Type B pancreatic cell (in vitro differentiated cells): Measurements from ENCODE around the gene HOXD10. TPM values are rescaled to one million over a fixed set of nuclear protein-coding genes. Genes with fewer than 3 reads are reported as not detected.

Experiments used
- DNase-seq: peaks from one replicate; pipeline ENCODE4 v3.0.0; 2021; ENCODE audit warnings: mixed read lengths; ENCODE audit not compliant: unreplicated experiment; ENCODE audit errors: extremely low spot score
- H3K27ac Mint-ChIP-seq: 2 replicates; pipeline ENCODE4 v1.8.0; 2021; ENCODE audit warnings: mild to moderate bottlenecking, mixed read lengths
- H3K27me3 Mint-ChIP-seq: 2 replicates; pipeline ENCODE4 v1.8.0; 2021; ENCODE audit warnings: mixed read lengths
- H3K36me3 Mint-ChIP-seq: 2 replicates; pipeline ENCODE4 v1.8.0; 2021; ENCODE audit warnings: mixed read lengths
- H3K4me1 Mint-ChIP-seq: one replicate; pipeline ENCODE4 v1.8.0; 2021; ENCODE audit warnings: mixed read lengths; ENCODE audit not compliant: unreplicated experiment
- H3K4me3 Mint-ChIP-seq: 2 replicates; pipeline ENCODE4 v1.8.0; 2021; ENCODE audit warnings: mild to moderate bottlenecking, mixed read lengths
- H3K9me3 Mint-ChIP-seq: 2 replicates; pipeline ENCODE4 v1.8.0; 2021; ENCODE audit warnings: mixed read lengths
- CTCF ChIP-seq: fragments of 200-600 bp; sonication (generic); conservative IDR thresholded peaks from 2 replicates; pipeline ENCODE4 v1.5.0; 2021; ENCODE audit warnings: antibody characterized with exemption, mild to moderate bottlenecking
- total RNA-seq: library from RNA; stranded (reverse); gene quantifications from 2 replicates; pipeline ENCODE4 v1.2.1, GENCODE V29; 2021; ENCODE audit warnings: low replicate concordance

HOXD10 gene
- total RNA-seq, 1 donor from 2014 or later = 0.56 TPM

DNA sequence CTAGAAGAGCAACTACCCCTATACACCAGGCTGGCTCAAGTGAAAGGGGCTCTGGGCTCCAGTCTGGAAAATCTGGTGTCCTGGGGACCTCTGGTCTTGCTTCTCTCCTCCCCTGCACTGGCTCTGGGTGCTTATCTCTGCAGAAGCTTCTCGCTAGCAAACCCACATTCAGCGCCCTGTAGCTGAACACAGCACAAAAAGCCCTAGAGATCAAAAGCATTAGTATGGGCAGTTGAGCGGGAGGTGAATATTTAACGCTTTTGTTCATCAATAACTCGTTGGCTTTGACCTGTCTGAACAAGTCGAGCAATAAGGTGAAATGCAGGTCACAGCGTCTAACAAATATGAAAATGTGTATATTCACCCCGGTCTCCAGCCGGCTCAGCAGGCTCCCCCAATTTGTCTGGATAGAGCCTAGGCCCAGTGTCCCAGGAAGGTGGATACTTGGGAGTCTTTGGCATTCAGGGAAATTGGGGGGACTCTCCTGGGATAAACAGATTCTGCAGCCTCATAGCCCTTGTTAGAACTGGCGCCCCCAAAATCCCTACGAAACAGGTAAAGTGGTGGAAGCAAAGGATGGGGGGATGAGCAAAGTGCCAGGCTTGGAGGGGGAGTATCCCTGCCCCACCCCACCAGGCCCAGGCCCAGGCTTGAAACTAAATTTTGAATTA, 32.3 kb downstream of the HOXD10 start:
- Mint-ChIP-seq H3K36me3 (peaks cover 8% of the 10 kb centered on the region), H3K9me3 (no peaks in the 10 kb centered on the region), H3K4me3 (peak overlapping the region; percentile 89), H3K27ac (no peak overlapping the region), H3K27me3 (peaks cover 94% of the 10 kb centered on the region), H3K4me1 (peaks cover 21% of the 10 kb centered on the region)
- DNase-seq = no peak
- TF ChIP-seq CTCF = no peak

GRCh38 chr2:176149481-176149938, 32.9 kb downstream of the HOXD10 start:
- Mint-ChIP-seq H3K4me1 (peaks cover 21% of the 10 kb centered on the region), H3K9me3 (no peaks in the 10 kb centered on the region), H3K27ac (no peak overlapping the region), H3K27me3 (peaks cover 94% of the 10 kb centered on the region), H3K36me3 (peaks cover 12% of the 10 kb centered on the region), H3K4me3 (peak overlapping the region; percentile 89)
- TF ChIP-seq CTCF = no peak
- no peak for DNase-seq

DNA sequence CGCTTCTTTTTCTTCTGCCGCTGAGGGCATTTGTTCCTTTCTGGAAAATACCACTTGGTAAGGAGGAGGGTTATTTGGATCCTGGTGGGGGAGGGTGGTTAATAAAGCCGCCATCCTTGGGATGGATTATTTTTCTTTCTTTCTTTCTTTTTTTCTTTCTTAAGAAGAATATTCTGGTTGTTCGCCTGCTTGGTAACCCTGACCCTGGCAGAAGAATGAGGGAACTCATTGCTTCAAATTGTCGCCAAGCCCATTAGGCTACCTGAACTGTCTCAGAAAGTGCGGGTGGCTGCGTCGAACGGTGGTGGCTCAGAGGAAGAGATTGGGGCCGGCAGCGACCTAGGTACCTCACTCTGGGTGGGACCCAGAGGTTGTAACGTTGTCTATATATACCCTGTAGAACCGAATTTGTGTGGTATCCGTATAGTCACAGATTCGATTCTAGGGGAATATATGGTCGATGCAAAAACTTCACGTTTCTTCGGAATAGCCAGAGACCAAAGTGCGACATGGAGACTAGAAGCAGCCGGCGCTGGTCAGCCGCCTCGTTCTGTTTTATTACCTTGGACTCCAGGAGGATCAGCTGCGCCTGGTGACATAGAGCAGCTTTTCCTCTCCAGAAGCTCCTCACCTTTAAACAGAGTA, 33.5 kb downstream of the HOXD10 start:
- H3K9me3 Mint-ChIP-seq = no peaks in the 10 kb centered on the region
- peaks cover 21% of the 10 kb centered on the region for H3K4me1 Mint-ChIP-seq
- no peak for DNase-seq
- H3K4me3 Mint-ChIP-seq = peak overlapping the region; percentile 89
- no peak for TF ChIP-seq CTCF
- H3K36me3 Mint-ChIP-seq = peaks cover 17% of the 10 kb centered on the region
- peaks cover 94% of the 10 kb centered on the region for H3K27me3 Mint-ChIP-seq
- H3K27ac Mint-ChIP-seq = peak overlapping the region; percentile 32

DNA sequence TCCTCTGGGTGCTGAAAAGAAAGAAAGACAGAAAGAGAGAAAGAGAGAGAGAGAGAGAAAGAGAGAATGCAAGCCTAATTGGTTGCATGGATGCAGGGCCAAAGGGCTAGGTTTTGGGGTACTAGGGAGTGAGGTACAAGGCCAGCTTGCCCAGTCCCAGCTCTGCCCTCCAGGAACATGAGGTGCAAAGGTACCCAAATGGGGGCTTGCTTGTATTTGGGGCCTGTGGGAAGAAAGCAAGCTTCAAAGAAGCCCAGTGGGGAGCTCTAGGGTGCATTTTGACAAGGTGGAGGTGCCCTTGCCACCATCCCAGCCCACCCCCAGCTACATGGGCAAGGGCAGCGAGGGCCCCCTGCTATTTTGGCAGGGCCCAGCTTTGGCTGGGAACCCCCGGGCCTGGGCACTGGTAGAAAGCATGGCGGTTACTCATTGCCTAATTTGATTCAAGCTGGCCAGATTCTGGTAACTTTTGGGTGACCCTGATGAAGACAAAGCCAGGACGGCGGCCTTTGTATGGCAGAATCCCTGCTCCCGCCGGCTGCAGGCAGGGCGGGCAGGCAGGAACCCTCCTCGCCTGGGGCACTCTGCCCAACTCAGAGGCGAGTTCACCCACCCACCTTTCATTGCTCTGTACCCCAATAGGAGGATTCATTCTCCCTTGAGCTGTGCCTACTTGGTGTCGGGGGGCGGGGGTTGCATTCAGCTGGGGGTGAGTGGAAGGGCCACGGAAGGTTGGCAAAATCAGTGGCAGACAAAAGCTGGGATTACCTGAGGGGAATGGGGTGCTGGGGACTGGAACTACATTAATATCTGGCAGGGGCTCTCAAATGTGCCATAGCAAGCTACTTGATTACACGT, 34.2 kb downstream of the HOXD10 start:
- H3K9me3 Mint-ChIP-seq = no peaks in the 10 kb centered on the region
- H3K27ac Mint-ChIP-seq = peak overlapping the region; percentile 75
- DNase-seq = no peak
- H3K27me3 Mint-ChIP-seq = peaks cover 94% of the 10 kb centered on the region
- H3K4me3 Mint-ChIP-seq = peak overlapping the region; percentile 89
- no peak for TF ChIP-seq CTCF
- peaks cover 24% of the 10 kb centered on the region for H3K36me3 Mint-ChIP-seq
- peaks cover 21% of the 10 kb centered on the region for H3K4me1 Mint-ChIP-seq

DNA sequence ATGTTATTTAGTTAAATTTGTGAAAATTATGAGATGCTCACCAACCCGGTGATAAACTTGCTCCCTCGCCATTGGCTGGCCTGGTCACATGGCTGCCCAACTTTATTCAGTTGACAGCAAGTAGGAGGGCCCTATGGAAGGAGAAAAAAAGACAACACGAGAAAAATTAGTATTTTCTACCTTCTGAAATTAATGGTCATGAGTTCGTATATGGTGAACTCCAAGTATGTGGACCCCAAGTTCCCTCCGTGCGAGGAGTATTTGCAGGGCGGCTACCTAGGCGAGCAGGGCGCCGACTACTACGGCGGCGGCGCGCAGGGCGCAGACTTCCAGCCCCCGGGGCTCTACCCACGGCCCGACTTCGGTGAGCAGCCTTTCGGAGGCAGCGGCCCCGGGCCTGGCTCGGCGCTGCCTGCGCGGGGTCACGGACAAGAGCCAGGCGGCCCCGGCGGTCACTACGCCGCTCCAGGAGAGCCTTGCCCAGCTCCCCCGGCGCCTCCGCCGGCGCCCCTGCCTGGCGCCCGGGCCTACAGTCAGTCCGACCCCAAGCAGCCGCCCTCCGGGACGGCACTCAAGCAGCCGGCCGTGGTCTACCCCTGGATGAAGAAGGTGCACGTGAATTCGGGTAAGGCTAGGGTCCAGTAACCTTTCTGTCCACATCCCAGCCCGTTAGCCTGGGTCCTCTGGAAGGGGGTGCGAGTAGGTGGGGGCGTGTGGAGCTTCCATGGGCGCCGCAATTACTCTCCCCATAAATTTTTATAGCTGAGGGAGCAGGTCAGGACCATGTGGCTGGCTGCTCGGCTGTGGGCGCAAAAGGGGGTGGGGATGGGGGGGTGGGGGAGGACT, 35.1 kb downstream of the HOXD10 start, which contains the start of gene HOXD4:
Gene HOXD4, plus strand, starts transcription at position 109 of the 846 bp plus-strand sequence. Its CDS starts 84 bp downstream, at position 193.
- peaks cover 94% of the 10 kb centered on the region for H3K27me3 Mint-ChIP-seq
- H3K4me1 Mint-ChIP-seq = peaks cover 23% of the 10 kb centered on the region
- H3K36me3 Mint-ChIP-seq = peaks cover 20% of the 10 kb centered on the region
- peak within 1 kb of the TSS; percentile 89 for H3K4me3 Mint-ChIP-seq
- peak within 1 kb of the TSS; percentile 75 for H3K27ac Mint-ChIP-seq
- DNase-seq = no peak
- no peaks in the 10 kb centered on the region for H3K9me3 Mint-ChIP-seq
- no peak for TF ChIP-seq CTCF
